ENCODE data around the gene SGCA. TPM values are rescaled to one million over a fixed set of nuclear protein-coding genes. Genes with fewer than 3 reads are reported as not detected.

SGCA gene
- total RNA-seq, 1 donor from 2014 or later: 12.0 TPM

GRCh38 chr17:50214976-50215760, 49.4 kb downstream of the SGCA start:
- TF ChIP-seq CTCF (IDR thresholded peaks at IDR 0.05): no peak
- H3K9me3 Mint-ChIP-seq (ENCODE audit: unreplicated experiment): no peaks in the 10 kb centered on the region
- peak overlapping the region; percentile 27 for H3K4me3 Mint-ChIP-seq (ENCODE audit: unreplicated experiment)
- H3K4me1 Mint-ChIP-seq (ENCODE audit: unreplicated experiment): peaks cover 97% of the 10 kb centered on the region
- no peaks in the 10 kb centered on the region for H3K36me3 Mint-ChIP-seq (ENCODE audit: unreplicated experiment)
- peak overlapping the region; percentile 96 for H3K27ac Mint-ChIP-seq (ENCODE audit: unreplicated experiment)
- DNase-seq (ENCODE audit: extremely low spot score, unreplicated experiment): peak; percentile 10
- H3K27me3 Mint-ChIP-seq (ENCODE audit: unreplicated experiment): no peaks in the 10 kb centered on the region

GRCh38 chr17:50217591-50217990, 51.8 kb downstream of the SGCA start:
- TF ChIP-seq CTCF (IDR thresholded peaks at IDR 0.05): no peak
- Mint-ChIP-seq H3K9me3 (ENCODE audit: unreplicated experiment) (no peaks in the 10 kb centered on the region), H3K4me3 (ENCODE audit: unreplicated experiment) (peak overlapping the region; percentile 5), H3K27me3 (ENCODE audit: unreplicated experiment) (no peaks in the 10 kb centered on the region), H3K27ac (ENCODE audit: unreplicated experiment) (peak overlapping the region; percentile 96), H3K4me1 (ENCODE audit: unreplicated experiment) (peaks cover 97% of the 10 kb centered on the region), H3K36me3 (ENCODE audit: unreplicated experiment) (no peaks in the 10 kb centered on the region)
- peak; percentile 36 for DNase-seq (ENCODE audit: extremely low spot score, unreplicated experiment)

- Mint-ChIP-seq H3K27me3 (ENCODE audit: unreplicated experiment) (no peaks in the 10 kb centered on the region), H3K4me1 (ENCODE audit: unreplicated experiment) (peaks cover 97% of the 10 kb centered on the region), H3K27ac (ENCODE audit: unreplicated experiment) (peak overlapping the region; percentile 96)
These were observed 52.4 kb downstream of the SGCA start for GRCh38 chr17:50218071-50218759.

GRCh38 chr17:50218771-50219315, 53.0 kb downstream of the SGCA start:
- no peaks in the 10 kb centered on the region for H3K36me3 Mint-ChIP-seq (ENCODE audit: unreplicated experiment)
- peak; percentile 83 for DNase-seq (ENCODE audit: extremely low spot score, unreplicated experiment)
- TF ChIP-seq CTCF (IDR thresholded peaks at IDR 0.05): no peak
- peak overlapping the region; percentile 96 for H3K27ac Mint-ChIP-seq (ENCODE audit: unreplicated experiment)
- H3K9me3 Mint-ChIP-seq (ENCODE audit: unreplicated experiment): no peaks in the 10 kb centered on the region
- H3K4me3 Mint-ChIP-seq (ENCODE audit: unreplicated experiment): peak overlapping the region; percentile 41
- H3K4me1 Mint-ChIP-seq (ENCODE audit: unreplicated experiment): peaks cover 98% of the 10 kb centered on the region
- no peaks in the 10 kb centered on the region for H3K27me3 Mint-ChIP-seq (ENCODE audit: unreplicated experiment)

More at GRCh38 chr17:50218071-50218759, 52.4 kb downstream of the SGCA start:
- TF ChIP-seq CTCF (IDR thresholded peaks at IDR 0.05): no peak
- no peak for DNase-seq (ENCODE audit: extremely low spot score, unreplicated experiment)
- no peaks in the 10 kb centered on the region for H3K9me3 Mint-ChIP-seq (ENCODE audit: unreplicated experiment)
- H3K36me3 Mint-ChIP-seq (ENCODE audit: unreplicated experiment): no peaks in the 10 kb centered on the region
- peak overlapping the region; percentile 53 for H3K4me3 Mint-ChIP-seq (ENCODE audit: unreplicated experiment)

GRCh38 chr17:50219342-50219741, 53.5 kb downstream of the SGCA start:
- Mint-ChIP-seq H3K4me1 (ENCODE audit: unreplicated experiment) (peaks cover 94% of the 10 kb centered on the region), H3K9me3 (ENCODE audit: unreplicated experiment) (no peaks in the 10 kb centered on the region), H3K27me3 (ENCODE audit: unreplicated experiment) (no peaks in the 10 kb centered on the region), H3K4me3 (ENCODE audit: unreplicated experiment) (peak overlapping the region; percentile 41), H3K27ac (ENCODE audit: unreplicated experiment) (peak overlapping the region; percentile 96), H3K36me3 (ENCODE audit: unreplicated experiment) (no peaks in the 10 kb centered on the region)
- peak; percentile 79 for DNase-seq (ENCODE audit: extremely low spot score, unreplicated experiment)
- no peak for TF ChIP-seq CTCF (IDR thresholded peaks at IDR 0.05)
